CD4-positive, alpha-beta T cell treated with Interleukin-12 subunit alpha and Interleukin-12 subunit beta, for 1 hour (primary cell): Measurements from ENCODE around the gene PTPN14.

ENCODE experiments used
- DNase-seq: peaks from one replicate; pipeline ENCODE4 v3.0.0-alpha.2; 2020

PTPN14 gene

GRCh38 chr1:214324896-214325800 is 226.3 kb downstream of the PTPN14 start:
- no peak for DNase-seq

- no peak for DNase-seq
Measured at GRCh38 chr1:214321705-214322453, 229.5 kb downstream of the PTPN14 start.

DNA sequence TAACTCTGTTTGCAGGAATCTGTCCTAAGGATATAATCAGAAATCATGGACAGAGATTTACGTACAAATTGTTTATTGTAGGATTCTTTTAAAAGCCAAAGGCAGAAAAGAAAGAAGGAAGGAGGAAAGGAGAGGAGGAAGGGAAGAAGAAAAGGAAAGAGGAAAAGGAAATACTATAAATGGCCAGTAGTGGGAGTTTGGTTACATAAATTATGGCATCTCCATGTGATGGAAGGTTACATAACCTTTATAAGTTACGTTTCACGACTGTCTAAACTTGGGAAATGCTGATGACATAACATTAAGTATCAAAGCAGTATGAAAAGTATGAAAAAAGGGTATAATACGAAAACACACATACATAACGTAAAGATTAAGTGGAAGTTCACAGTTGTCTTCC is 231.5 kb downstream of the PTPN14 start:
- DNase-seq, result no peak

- no peak for DNase-seq
Measured at GRCh38 chr1:214318956-214319736, 232.3 kb downstream of the PTPN14 start.

DNA sequence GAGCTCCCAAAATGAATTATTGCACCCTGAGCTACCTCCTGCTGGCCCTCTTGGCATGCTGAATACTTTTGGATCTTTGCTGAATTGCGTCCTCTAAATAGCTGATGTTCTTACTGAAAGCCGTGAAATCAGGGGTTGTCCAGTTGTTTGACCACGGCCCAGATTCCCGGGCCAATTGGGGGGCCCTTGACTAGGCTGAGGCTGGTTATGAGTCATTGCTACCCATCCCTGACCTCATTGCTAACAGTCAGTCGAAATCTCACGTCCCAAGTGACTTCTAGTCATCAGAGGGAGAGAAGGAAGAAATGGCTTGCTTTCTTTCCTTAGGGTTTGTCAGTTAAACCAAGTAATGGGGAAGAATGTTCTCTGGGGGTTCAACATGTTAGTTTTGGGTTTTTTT is 233.0 kb downstream of the PTPN14 start:
- no peak for DNase-seq

DNA sequence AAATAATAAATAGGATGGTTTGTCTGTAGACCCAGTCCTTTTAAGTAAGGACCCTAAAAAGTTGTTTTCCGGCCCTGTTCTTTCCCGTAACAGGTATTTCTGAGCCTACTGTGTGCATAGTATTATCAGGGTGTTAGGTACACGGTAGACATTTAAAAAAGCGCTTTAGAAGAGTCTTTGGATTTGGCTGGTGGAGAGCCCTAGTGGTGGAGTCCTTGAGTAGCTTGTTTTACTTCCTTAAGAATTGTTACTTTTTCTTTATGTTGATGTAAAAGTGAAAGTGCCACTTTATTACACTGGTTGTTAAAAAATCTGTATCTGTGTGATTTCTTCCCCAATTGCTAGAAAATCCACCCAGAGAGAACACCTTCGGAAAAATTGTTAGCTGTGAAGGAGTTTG is 233.7 kb downstream of the PTPN14 start:
- no peak for DNase-seq

DNA sequence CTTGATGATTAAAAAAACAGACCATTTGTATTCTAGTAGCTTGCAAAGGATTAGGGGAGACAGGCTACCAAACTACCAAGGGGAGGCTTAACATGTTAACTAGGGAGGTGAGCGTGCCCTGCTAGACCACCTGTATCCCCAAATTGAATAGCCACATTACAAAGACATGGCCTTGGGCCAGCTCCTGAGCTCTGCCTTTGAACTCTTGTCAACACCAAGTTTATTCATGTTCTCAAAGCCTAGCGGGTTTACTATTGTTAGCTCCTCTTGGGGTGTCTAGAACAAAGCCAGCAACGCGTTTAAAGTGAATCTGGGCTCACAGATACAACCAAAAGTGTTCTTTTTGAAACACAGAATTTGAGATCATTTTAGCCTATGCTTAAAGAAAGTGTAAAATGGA is 234.1 kb downstream of the PTPN14 start:
- DNase-seq, result no peak

GRCh38 chr1:214316593-214316992 is 234.8 kb downstream of the PTPN14 start:
- no peak for DNase-seq

GRCh38 chr1:214314178-214314843 is 237.1 kb downstream of the PTPN14 start:
- DNase-seq, result no peak

DNA sequence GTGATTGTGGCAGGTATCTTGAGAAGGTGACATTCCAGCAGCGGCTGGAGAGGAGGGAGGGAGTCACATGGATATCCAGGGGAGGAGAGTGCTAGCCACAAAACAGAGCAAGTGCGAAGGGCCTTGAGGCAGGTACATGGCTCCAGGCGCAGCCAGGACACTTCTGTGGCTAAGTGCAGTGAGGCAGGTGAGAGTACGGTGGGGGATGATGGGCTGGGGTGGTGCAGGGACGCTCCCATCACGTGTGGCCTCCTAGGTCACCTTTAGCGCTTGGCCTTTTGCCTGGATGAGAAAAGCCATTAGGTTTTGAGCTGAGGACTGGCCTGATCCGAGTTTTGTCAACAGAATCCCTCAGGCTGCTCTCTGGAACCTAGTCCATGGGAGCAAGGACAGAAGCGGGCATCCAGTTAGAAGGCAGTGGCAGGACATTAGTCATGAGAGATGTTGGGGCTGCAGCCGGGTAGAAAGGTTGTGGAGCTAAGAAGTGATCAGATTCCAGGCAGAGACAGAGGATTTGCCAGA is 238.8 kb downstream of the PTPN14 start:
- no peak for DNase-seq

GRCh38 chr1:214310777-214311690 is 240.4 kb downstream of the PTPN14 start:
- DNase-seq, result peak; percentile 6

- no peak for DNase-seq
Measured at GRCh38 chr1:214310010-214310409, 241.4 kb downstream of the PTPN14 start.

- no peak for DNase-seq
Measured at GRCh38 chr1:214306269-214306668, 245.1 kb downstream of the PTPN14 start.

DNA sequence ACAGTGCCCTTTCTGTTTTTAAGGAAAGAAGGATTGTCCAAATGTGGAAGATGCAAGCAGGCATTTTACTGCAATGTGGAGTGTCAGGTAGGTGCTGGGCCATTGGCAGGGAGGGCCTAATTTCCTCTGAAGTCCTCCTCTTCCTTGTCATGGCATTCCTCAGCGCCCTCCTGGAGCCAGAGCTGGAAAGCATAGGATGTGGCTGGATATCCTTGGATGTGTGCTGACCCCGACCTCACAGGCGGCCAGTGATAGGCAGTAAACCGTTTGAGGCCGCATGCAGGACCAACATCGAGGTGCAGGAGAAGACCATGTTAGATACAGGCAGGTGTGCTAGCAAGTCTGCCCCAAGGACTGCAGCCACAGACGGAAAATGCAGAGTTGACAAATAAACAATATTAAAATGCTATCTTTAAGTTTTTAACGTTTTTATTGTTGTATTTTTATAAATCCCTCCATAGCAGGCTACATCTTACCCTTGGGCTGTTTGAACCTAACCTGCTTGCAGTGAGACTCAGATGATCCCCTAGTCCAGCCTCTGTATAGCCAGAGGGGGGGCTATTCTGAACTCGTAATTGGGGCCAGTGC is 246.1 kb downstream of the PTPN14 start:
- DNase-seq, result no peak

GRCh38 chr1:214303141-214303930 is 248.1 kb downstream of the PTPN14 start:
- no peak for DNase-seq

- DNase-seq, result no peak
Measured at GRCh38 chr1:214301526-214301925, 249.9 kb downstream of the PTPN14 start.

DNA sequence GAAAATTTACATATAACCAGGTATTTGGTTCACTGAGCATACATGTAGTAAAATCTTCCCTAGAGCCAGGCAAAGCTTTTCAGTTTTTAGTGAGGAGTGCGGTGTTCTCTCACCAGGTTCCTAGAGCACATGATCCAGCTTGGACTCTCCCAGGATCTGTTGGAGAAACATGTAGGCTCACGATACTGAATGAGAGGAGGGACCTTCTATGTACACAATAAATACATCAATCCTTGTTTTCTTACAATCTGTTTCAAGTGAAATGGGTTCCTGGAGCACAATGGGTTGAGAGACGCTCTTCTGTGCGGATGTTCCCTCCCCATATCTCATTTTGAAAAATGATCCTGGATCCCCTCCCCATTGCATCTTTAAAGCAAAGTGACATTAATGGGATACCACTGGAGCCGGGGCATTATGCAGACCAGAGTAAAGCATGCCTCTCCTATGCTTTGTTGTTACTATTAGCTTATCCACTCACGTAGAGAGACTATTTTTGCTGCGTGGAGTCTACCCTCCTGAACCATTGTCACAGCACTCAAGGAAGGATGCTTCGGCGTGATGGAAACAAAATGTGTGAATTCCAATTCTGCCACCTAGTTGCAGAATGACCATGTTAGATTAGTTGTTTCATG is 251.1 kb downstream of the PTPN14 start:
- no peak for DNase-seq
